Osteoblast (primary cell): ENCODE data around the gene PFN1. TPM values are rescaled to one million over a fixed set of nuclear protein-coding genes. Genes with fewer than 3 reads are reported as not detected.
A peak's percentile ranks its signal among the peaks of the same experiment; 100 is the strongest.

Experiments
- DNase-seq: peaks from one replicate; pipeline ENCODE4 v3.0.0; 2011; ENCODE audit warnings: low spot score, mixed read lengths; ENCODE audit not compliant: insufficient read length; ENCODE audit errors: missing footprints
- H2AFZ ChIP-seq: 2 replicates; pipeline ENCODE4 v1.6.0; 2011; ENCODE audit warnings: mild to moderate bottlenecking, low read length
- H3K27ac ChIP-seq: 2 replicates; pipeline ENCODE4 v1.5.1; 2011; ENCODE audit warnings: mild to moderate bottlenecking, low read depth, low read length, moderate library complexity
- H3K27me3 ChIP-seq: 2 replicates; pipeline ENCODE4 v1.6.0; 2012; ENCODE audit warnings: mild to moderate bottlenecking, control low read depth, inconsistent platforms, low read length, moderate library complexity; ENCODE audit not compliant: insufficient read depth
- H3K36me3 ChIP-seq: 2 replicates; pipeline ENCODE4 v1.5.1; 2011; ENCODE audit warnings: mild to moderate bottlenecking, low read length, control low read depth, moderate library complexity; ENCODE audit not compliant: insufficient read depth
- H3K4me1 ChIP-seq: 2 replicates; pipeline ENCODE4 v1.5.1; 2011; ENCODE audit warnings: mild to moderate bottlenecking, low read length, control low read depth, moderate library complexity; ENCODE audit not compliant: insufficient read depth
- H3K4me2 ChIP-seq: 2 replicates; pipeline ENCODE4 v1.6.0; 2011; ENCODE audit warnings: mild to moderate bottlenecking, low read length; ENCODE audit not compliant: insufficient read depth
- H3K4me3 ChIP-seq: fragments of 200-600 bp; sonication (generic); 3 replicates; pipeline ENCODE4 v1.5.1; 2012; ENCODE audit warnings: mild to moderate bottlenecking, low read length, inconsistent platforms; ENCODE audit not compliant: insufficient read depth
- H3K79me2 ChIP-seq: 2 replicates; pipeline ENCODE4 v1.6.0; 2012; ENCODE audit warnings: mild to moderate bottlenecking, low read length, control low read depth, inconsistent platforms; ENCODE audit not compliant: insufficient read depth
- H3K9me3 ChIP-seq: 2 replicates; pipeline ENCODE4 v1.5.1; 2011; ENCODE audit warnings: low read depth, low read length, control low read depth
- H4K20me1 ChIP-seq: 2 replicates; pipeline ENCODE4 v1.6.0; 2012; ENCODE audit warnings: mild to moderate bottlenecking, low read length, control low read depth; ENCODE audit not compliant: insufficient read depth
- total RNA-seq: library from RNA; depleted of rRNA; stranded (reverse); fragments of >200 nt; gene quantifications from 2 replicates; pipeline ENCODE4 v1.2.3, GENCODE V29; 2012
- TF ChIP-seq, protein P1 (sequence below): IDR thresholded peaks from 2 replicates; pipeline ENCODE4 v1.5.1; 2011; ENCODE audit warnings: mild to moderate bottlenecking, low read depth, low read length, moderate library complexity; ENCODE audit errors: extremely low read depth

PFN1 gene
- total RNA-seq, 1 donor, result 425 TPM

DNA sequence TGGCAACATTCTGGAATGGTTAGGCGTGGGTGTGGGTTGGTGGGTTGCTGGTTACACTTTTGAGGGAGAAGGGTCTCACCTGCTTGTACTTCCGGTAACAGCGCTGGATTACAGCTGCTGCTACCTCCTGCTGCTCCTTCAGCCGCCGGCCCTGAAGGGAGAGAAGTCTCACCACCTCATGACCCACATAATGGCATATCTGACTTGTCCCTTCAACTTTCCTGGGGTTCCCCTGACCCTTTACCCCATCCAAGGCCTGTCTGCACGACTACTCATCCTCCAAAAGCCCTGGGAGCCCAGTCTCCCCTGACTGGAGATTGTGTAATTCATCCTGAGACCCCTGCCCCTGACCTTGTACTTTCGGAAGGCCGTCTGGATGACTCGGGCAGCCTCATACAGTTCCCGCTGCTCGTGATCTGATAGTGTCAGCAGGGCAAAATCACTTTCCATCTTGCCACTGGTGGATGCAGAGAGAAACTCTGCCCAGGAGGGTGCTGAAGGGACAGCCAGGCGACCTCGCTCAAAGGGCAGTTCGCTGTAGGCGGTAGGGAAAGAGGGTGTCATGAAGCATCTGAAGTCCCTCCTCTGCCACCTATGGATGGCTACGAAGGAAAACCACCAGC is 21.3 kb upstream of the PFN1 start:
- Histone ChIP-seq H3K4me1 (peaks cover 34% of the 10 kb centered on the region), H3K4me3 (peak overlapping the region; percentile 89), H2AFZ (no peak overlapping the region), H3K9me3 (no peaks in the 10 kb centered on the region), H3K79me2 (peaks cover 17% of the 10 kb centered on the region), H3K27me3 (no peaks in the 10 kb centered on the region), H3K4me2 (peak overlapping the region; percentile 90), H3K27ac (peak overlapping the region; percentile 96), H3K36me3 (peaks cover 38% of the 10 kb centered on the region), H4K20me1 (no peaks in the 10 kb centered on the region)
- TF ChIP-seq, protein P1, sequence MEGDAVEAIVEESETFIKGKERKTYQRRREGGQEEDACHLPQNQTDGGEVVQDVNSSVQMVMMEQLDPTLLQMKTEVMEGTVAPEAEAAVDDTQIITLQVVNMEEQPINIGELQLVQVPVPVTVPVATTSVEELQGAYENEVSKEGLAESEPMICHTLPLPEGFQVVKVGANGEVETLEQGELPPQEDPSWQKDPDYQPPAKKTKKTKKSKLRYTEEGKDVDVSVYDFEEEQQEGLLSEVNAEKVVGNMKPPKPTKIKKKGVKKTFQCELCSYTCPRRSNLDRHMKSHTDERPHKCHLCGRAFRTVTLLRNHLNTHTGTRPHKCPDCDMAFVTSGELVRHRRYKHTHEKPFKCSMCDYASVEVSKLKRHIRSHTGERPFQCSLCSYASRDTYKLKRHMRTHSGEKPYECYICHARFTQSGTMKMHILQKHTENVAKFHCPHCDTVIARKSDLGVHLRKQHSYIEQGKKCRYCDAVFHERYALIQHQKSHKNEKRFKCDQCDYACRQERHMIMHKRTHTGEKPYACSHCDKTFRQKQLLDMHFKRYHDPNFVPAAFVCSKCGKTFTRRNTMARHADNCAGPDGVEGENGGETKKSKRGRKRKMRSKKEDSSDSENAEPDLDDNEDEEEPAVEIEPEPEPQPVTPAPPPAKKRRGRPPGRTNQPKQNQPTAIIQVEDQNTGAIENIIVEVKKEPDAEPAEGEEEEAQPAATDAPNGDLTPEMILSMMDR, result no peak
- DNase-seq, result peak; percentile 92

DNA sequence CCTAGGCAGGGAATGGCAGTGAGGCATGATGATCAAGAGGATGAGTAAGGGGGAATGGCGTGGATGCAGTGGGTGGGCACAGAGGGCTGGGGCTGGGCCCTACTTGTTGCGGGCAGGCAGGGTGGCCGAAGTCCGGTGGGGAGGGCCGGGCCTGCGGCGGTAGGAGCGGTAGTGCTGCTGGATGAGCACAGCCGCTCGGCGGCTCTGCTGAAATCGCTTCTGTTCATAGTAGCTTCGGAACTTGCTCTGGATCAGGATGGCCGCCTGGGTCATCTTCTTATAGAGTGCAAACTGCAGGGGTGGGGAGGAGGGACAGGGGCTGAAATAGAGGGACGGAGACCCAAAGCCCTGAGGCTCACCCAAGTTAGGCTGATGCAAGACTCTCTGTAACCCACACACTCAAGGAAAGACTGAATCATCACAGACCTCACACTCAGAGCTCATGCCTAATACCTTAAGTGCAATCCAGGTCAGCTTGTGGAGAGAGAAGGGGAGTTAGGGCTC is 20.8 kb upstream of the PFN1 start:
- peak; percentile 96 for DNase-seq
- Histone ChIP-seq H3K36me3 (peaks cover 34% of the 10 kb centered on the region), H3K79me2 (peaks cover 17% of the 10 kb centered on the region), H3K27me3 (no peaks in the 10 kb centered on the region), H3K27ac (peak overlapping the region; percentile 96), H3K4me2 (peak overlapping the region; percentile 90), H3K4me1 (peaks cover 34% of the 10 kb centered on the region), H3K4me3 (peak overlapping the region; percentile 89), H2AFZ (no peak overlapping the region), H3K9me3 (no peaks in the 10 kb centered on the region), H4K20me1 (no peaks in the 10 kb centered on the region)
- TF ChIP-seq, protein P1, result no peak

DNA sequence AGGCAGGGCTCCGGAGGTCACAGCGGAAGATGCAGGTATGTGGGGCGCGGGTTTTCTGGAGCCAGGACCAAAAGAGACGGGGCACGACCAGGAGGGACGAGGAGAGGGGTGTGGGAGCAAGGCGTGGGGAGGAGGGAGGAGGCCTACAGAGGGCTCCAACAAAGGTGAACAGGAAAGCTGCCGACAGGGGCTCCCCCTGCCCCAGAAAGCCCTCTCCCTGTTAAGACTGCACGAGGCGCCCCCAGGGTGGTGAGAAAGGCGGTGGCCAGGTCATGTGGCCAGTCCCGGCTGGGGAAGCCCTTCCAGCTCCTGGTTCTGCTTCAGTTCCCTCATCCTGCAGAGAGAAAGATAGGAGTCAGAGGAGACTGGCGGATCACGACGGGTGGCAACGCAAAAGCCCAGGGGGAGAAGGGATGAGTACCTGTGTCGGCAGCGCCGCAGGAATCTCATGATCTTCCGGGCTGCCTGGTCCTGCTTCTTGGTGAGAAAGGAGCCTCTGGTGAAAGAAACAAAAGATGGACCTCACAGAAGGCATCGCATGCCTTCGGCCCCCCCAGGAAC is 20.2 kb upstream of the PFN1 start:
- H4K20me1 ChIP-seq, result no peaks in the 10 kb centered on the region
- H3K9me3 ChIP-seq, result no peaks in the 10 kb centered on the region
- peak overlapping the region; percentile 96 for H3K27ac ChIP-seq
- TF ChIP-seq, protein P1, result no peak
- DNase-seq, result no peak
- H3K4me2 ChIP-seq, result peak overlapping the region; percentile 90
- H2AFZ ChIP-seq, result peak overlapping the region; percentile 72
- peaks cover 17% of the 10 kb centered on the region for H3K79me2 ChIP-seq
- H3K36me3 ChIP-seq, result peaks cover 29% of the 10 kb centered on the region
- no peaks in the 10 kb centered on the region for H3K27me3 ChIP-seq
- peaks cover 34% of the 10 kb centered on the region for H3K4me1 ChIP-seq
- H3K4me3 ChIP-seq, result peak overlapping the region; percentile 89

DNA sequence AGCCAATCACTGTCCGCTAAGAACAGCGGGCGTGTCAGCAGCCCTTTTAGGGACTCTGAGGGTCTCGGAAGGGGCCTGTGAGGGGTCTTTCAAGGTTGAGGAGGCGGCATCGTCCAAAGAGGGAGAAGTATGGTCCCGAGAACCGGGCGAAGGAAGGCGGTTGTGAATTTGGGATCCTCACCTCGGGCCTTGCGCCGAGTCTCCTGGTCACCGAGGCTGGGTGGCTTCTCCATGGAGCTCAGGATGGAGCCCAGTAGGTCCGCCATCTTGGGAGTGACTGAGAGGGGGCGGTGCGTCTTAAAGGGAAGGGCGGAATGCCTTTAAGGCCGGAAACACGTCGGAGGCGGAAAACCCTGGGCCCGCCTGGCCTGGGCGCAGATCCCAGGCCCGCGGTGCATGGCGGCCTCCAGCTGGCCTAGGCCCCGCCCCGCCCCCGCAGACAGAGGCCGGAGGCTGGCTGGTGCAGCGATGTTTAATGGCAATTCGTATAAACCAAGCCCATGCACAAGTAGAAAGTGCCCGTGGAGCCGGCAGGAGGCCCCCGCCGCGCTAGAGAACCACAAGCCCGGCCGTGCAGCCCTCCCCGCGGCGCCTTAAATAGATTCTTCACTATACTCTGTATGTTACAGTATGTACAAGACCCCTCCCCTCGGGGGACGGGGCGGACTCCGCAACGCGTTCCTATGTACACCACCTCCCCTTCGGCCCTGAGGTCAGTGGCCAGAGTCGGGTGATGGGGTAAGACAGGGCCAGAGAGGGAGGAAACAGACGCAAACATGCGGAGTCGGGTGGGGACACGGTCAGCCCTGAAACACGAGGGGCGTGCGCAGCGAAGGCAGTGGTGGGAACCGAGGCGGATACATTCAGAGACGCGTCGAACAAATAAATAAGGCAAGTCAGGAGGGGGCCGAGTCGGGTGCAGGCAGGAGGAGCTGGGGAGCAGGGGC is 19.5 kb upstream of the PFN1 start, which contains the start of gene SPAG7:
Gene SPAG7 (minus strand): TSS at position 279 of the 947 bp plus-strand sequence. CDS start 13 bp downstream, at position 266.
- H3K4me1 ChIP-seq, result peaks cover 34% of the 10 kb centered on the region
- peak within 1 kb of the TSS; percentile 82 for H2AFZ ChIP-seq
- no peaks in the 10 kb centered on the region for H3K9me3 ChIP-seq

More for the DNA sequence above, 19.5 kb upstream of the PFN1 start, which contains the start of gene SPAG7:
- no peaks in the 10 kb centered on the region for H4K20me1 ChIP-seq
- H3K27me3 ChIP-seq, result no peaks in the 10 kb centered on the region
- peak within 1 kb of the TSS; percentile 96 for H3K27ac ChIP-seq
- peaks cover 17% of the 10 kb centered on the region for H3K79me2 ChIP-seq
- H3K4me3 ChIP-seq, result peak within 1 kb of the TSS; percentile 89
- TF ChIP-seq, protein P1, result peak; percentile 6
- H3K4me2 ChIP-seq, result peak within 1 kb of the TSS; percentile 90
- H3K36me3 ChIP-seq, result peaks cover 21% of the 10 kb centered on the region
- peak; percentile 98 for DNase-seq
